Ascending aorta (tissue), 2 donors: Measurements from ENCODE around the gene OFD1. TPM values are rescaled to one million over a fixed set of nuclear protein-coding genes. Genes with fewer than 3 reads are reported as not detected.

ENCODE experiments used
- DNase-seq, 2 donors: peaks; one replicate each; pipeline ENCODE4 v3.0.0-alpha.2; 2019; ENCODE audit warnings: low spot score in 2 of 2
- H3K27ac ChIP-seq, 2 donors: fragments of 200-600 bp; sonication (generic); one replicate each; pipeline ENCODE4 v1.5.1; 2016 to 2017; ENCODE audit warnings: mild to moderate bottlenecking in 1 of 2
- H3K27me3 ChIP-seq: fragments of 200-600 bp; sonication (generic); one replicate; pipeline ENCODE4 v1.5.1; 2017
- H3K36me3 ChIP-seq, 2 donors: fragments of 200-600 bp; sonication (generic); one replicate each; pipeline ENCODE4 v1.5.1; 2016
- H3K4me1 ChIP-seq, 2 donors: fragments of 200-600 bp; sonication (generic); one replicate each; pipeline ENCODE4 v1.5.1; 2016 to 2017; ENCODE audit warnings: mild to moderate bottlenecking in 1 of 2
- H3K4me3 ChIP-seq, 2 donors: fragments of 200-600 bp; sonication (generic); one replicate each; pipeline ENCODE4 v1.5.1; 2016 to 2017; ENCODE audit warnings: mild to moderate bottlenecking in 1 of 2
- H3K9me3 ChIP-seq, 2 donors: fragments of 200-600 bp; sonication (generic); one replicate each; pipeline ENCODE4 v1.5.1; 2016
- CTCF ChIP-seq, 3 experiments: fragments of 200-600 bp in 2 of 3; fragments of 450-650 bp in 1 of 3; sonication (generic) in 2 of 3; IDR thresholded peaks; one replicate each; pipeline ENCODE4 v1.5.1; 2016 to 2019; ENCODE audit warnings: antibody characterized with exemption in 3 of 3, mild to moderate bottlenecking in 1 of 3, moderate library complexity in 1 of 3
- intact Hi-C: fragments of 100-400 bp; cut with DNase I; formaldehyde crosslinking; loops from one replicate; pipeline ENCODE4 v1.15.1; 2023
- total RNA-seq: library from RNA; depleted of rRNA; stranded (reverse); fragments of >200 nt; gene quantifications from one replicate; pipeline ENCODE4 v1.1.0, GENCODE V29; 2016

OFD1 gene
- total RNA-seq, 1 donor from 2014 or later = 8.4 TPM

- no peak overlapping the region for H3K4me3 ChIP-seq
- intact Hi-C loops = no loop called here
Measured at GRCh38 chrX:13805241-13805640, 70.7 kb downstream of the OFD1 start.

GRCh38 chrX:13808293-13808692 lies 73.7 kb downstream of the OFD1 start:
- H3K9me3 ChIP-seq = no peaks in the 10 kb centered on the region
- intact Hi-C loops = no loop called here
- H3K36me3 ChIP-seq = no peaks in the 10 kb centered on the region
- no peaks in the 10 kb centered on the region for H3K27me3 ChIP-seq
- H3K4me1 ChIP-seq = no peaks in the 10 kb centered on the region
- no peak for DNase-seq
- no peak overlapping the region for H3K4me3 ChIP-seq
- no peak overlapping the region for H3K27ac ChIP-seq
- no peak for TF ChIP-seq CTCF (IDR thresholded peaks at IDR 0.05)

More at GRCh38 chrX:13805241-13805640, 70.7 kb downstream of the OFD1 start:
- DNase-seq = no peak
- Histone ChIP-seq H3K9me3 (no peaks in the 10 kb centered on the region), H3K27me3 (no peaks in the 10 kb centered on the region), H3K4me1 (no peaks in the 10 kb centered on the region), H3K27ac (no peak overlapping the region), H3K36me3 (no peaks in the 10 kb centered on the region)
- TF ChIP-seq CTCF (IDR thresholded peaks at IDR 0.05) = no peak

GRCh38 chrX:13808865-13809264 lies 74.3 kb downstream of the OFD1 start:
- intact Hi-C loops = no loop called here
- Histone ChIP-seq H3K9me3 (no peaks in the 10 kb centered on the region), H3K27ac (no peak overlapping the region), H3K36me3 (no peaks in the 10 kb centered on the region), H3K4me3 (no peak overlapping the region), H3K4me1 (no peaks in the 10 kb centered on the region), H3K27me3 (no peaks in the 10 kb centered on the region)
- no peak for DNase-seq
- TF ChIP-seq CTCF (IDR thresholded peaks at IDR 0.05) = no peak

- H3K27me3 ChIP-seq = no peaks in the 10 kb centered on the region
- H3K27ac ChIP-seq = no peak overlapping the region
- no peaks in the 10 kb centered on the region for H3K36me3 ChIP-seq
- no peak for TF ChIP-seq CTCF (IDR thresholded peaks at IDR 0.05)
- H3K9me3 ChIP-seq = no peaks in the 10 kb centered on the region
- no peak overlapping the region for H3K4me3 ChIP-seq
- DNase-seq = no peak
- intact Hi-C loops = no loop called here
- no peaks in the 10 kb centered on the region for H3K4me1 ChIP-seq
Measured at GRCh38 chrX:13815664-13816063, 81.1 kb downstream of the OFD1 start.

GRCh38 chrX:13816176-13816575 lies 81.6 kb downstream of the OFD1 start:
- Histone ChIP-seq H3K36me3 (no peaks in the 10 kb centered on the region), H3K27me3 (no peaks in the 10 kb centered on the region), H3K9me3 (no peaks in the 10 kb centered on the region), H3K27ac (no peak overlapping the region), H3K4me3 (no peak overlapping the region), H3K4me1 (no peaks in the 10 kb centered on the region)
- DNase-seq = no peak
- intact Hi-C loops = no loop called here
- TF ChIP-seq CTCF (IDR thresholded peaks at IDR 0.05) = no peak
